ENCODE results near the gene IL34.

- TF ChIP-seq CTCF (IDR thresholded peaks at IDR 0.05; ENCODE audit: low read depth, low read length, missing input control) = no peak
- TF ChIP-seq REST (IDR thresholded peaks at IDR 0.05) = no peak
- TF ChIP-seq YY1 (IDR thresholded peaks at IDR 0.05) = no peak
- no peak for TF ChIP-seq RAD21 (IDR thresholded peaks at IDR 0.05)
- TF ChIP-seq, protein P1, sequence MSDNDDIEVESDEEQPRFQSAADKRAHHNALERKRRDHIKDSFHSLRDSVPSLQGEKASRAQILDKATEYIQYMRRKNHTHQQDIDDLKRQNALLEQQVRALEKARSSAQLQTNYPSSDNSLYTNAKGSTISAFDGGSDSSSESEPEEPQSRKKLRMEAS (IDR thresholded peaks at IDR 0.05) = no peak
- TF ChIP-seq TAF1 (conservative IDR thresholded peaks at IDR 0.05) = no peak
- no peak for TF ChIP-seq EGR1 (IDR thresholded peaks at IDR 0.05; ENCODE audit: low read depth in 2 of 2)
Measured at GRCh38 chr16:70600730-70601129, 45.6 kb upstream of the IL34 start.
